Measurements from ENCODE around the gene TSC2.

DNA sequence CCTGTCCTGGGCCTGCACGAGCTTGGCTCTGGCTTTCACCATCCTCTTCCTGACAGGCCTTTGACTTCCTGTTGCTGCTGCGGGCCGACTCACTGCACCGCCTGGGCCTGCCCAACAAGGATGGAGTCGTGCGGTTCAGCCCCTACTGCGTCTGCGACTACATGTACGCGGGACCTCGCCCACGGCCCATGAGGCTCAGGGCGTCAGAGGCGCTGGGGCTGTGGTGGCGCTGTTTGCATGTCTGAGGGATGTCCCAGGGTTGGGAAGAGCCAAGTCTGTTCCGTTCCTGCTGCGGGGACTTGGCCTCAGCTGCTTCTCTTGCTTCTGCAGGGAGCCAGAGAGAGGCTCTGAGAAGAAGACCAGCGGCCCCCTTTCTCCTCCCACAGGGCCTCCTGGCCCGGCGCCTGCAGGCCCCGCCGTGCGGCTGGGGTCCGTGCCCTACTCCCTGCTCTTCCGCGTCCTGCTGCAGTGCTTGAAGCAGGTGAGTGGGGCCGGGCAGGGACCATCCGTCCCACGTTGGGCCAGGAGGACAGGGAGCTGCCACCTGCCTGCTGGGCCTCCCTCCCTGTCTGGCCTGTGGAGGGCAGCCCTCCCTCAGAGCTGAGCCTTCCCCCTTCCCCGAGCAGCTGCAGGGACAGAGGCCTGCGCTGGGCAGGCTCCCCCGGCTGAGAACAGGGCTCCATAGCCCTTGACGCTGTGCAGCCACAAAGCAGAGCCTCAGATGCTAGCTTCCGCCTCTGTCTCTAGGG is 23.8 kb downstream of the TSC2 start:
- TF ChIP-seq, protein P1, sequence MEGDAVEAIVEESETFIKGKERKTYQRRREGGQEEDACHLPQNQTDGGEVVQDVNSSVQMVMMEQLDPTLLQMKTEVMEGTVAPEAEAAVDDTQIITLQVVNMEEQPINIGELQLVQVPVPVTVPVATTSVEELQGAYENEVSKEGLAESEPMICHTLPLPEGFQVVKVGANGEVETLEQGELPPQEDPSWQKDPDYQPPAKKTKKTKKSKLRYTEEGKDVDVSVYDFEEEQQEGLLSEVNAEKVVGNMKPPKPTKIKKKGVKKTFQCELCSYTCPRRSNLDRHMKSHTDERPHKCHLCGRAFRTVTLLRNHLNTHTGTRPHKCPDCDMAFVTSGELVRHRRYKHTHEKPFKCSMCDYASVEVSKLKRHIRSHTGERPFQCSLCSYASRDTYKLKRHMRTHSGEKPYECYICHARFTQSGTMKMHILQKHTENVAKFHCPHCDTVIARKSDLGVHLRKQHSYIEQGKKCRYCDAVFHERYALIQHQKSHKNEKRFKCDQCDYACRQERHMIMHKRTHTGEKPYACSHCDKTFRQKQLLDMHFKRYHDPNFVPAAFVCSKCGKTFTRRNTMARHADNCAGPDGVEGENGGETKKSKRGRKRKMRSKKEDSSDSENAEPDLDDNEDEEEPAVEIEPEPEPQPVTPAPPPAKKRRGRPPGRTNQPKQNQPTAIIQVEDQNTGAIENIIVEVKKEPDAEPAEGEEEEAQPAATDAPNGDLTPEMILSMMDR (IDR thresholded peaks at IDR 0.05; ENCODE audit: low read depth, low read length), result no peak
- TF ChIP-seq EZH2phosphoT487 (IDR thresholded peaks at IDR 0.05; ENCODE audit: low read depth), result no peak

Measured in OCI-LY3 (cell line).